Measurements from ENCODE around the gene TCF4. TPM values are rescaled to one million over a fixed set of nuclear protein-coding genes. Genes with fewer than 3 reads are reported as not detected.

TCF4 gene
- total RNA-seq, 1 donor from 2014 or later, result 77.3 TPM

DNA sequence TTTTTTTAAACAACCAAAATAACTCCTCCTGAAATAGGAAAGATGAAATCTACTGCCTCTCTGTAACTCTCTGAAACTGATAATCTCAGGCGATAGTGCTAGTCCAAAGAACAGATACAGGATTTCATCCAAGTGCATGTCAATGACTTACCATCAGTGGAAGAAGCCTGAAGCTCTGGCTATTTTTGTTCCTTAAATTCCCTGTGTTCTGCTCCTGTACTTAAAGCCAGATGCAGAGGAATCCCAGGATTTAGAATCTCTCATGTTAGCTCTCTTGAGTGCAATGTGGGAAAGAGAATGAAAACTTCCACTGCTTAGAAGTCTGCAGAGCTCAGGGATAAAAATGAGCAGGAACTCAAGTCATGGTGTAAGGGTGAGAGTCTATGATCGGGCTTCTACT, 291.9 kb downstream of the TCF4 start:
- Mint-ChIP-seq H3K4me1 (ENCODE audit: unreplicated experiment) (peaks cover 23% of the 10 kb centered on the region), H3K9me3 (ENCODE audit: unreplicated experiment) (no peaks in the 10 kb centered on the region), H3K27me3 (ENCODE audit: unreplicated experiment) (no peaks in the 10 kb centered on the region), H3K4me3 (ENCODE audit: unreplicated experiment) (no peak overlapping the region), H3K36me3 (ENCODE audit: unreplicated experiment) (peaks cover 4% of the 10 kb centered on the region), H3K27ac (ENCODE audit: unreplicated experiment) (no peak overlapping the region)
- TF ChIP-seq, protein P1, sequence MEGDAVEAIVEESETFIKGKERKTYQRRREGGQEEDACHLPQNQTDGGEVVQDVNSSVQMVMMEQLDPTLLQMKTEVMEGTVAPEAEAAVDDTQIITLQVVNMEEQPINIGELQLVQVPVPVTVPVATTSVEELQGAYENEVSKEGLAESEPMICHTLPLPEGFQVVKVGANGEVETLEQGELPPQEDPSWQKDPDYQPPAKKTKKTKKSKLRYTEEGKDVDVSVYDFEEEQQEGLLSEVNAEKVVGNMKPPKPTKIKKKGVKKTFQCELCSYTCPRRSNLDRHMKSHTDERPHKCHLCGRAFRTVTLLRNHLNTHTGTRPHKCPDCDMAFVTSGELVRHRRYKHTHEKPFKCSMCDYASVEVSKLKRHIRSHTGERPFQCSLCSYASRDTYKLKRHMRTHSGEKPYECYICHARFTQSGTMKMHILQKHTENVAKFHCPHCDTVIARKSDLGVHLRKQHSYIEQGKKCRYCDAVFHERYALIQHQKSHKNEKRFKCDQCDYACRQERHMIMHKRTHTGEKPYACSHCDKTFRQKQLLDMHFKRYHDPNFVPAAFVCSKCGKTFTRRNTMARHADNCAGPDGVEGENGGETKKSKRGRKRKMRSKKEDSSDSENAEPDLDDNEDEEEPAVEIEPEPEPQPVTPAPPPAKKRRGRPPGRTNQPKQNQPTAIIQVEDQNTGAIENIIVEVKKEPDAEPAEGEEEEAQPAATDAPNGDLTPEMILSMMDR (IDR thresholded peaks at IDR 0.05), result no peak
- no peak for DNase-seq (ENCODE audit: extremely low spot score, unreplicated experiment)

GRCh38 chr18:55290898-55291297, 297.1 kb downstream of the TCF4 start:
- Mint-ChIP-seq H3K27ac (ENCODE audit: unreplicated experiment) (no peak overlapping the region), H3K4me3 (ENCODE audit: unreplicated experiment) (no peak overlapping the region), H3K36me3 (ENCODE audit: unreplicated experiment) (peaks cover 4% of the 10 kb centered on the region), H3K4me1 (ENCODE audit: unreplicated experiment) (peaks cover 36% of the 10 kb centered on the region), H3K27me3 (ENCODE audit: unreplicated experiment) (no peaks in the 10 kb centered on the region), H3K9me3 (ENCODE audit: unreplicated experiment) (no peaks in the 10 kb centered on the region)
- TF ChIP-seq, protein P1 (IDR thresholded peaks at IDR 0.05), result no peak
- DNase-seq (ENCODE audit: extremely low spot score, unreplicated experiment), result no peak

DNA sequence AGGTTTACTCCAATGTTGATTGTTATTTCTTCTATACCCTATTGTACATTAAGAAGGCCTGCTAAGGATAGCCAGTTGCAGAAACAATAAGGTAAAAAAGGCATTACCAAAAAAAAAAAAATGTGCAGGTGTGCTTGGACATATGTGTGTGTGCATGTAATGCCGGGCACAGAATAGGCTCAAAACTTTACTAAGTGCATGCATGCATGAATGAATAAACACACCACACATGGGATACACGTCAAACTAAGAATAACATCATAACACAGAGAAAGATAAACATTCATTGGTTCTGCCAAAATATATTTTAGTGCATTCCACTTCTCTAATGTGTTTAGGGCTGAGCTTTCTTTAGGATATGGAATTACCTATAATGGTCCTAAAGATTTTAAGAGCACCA, 298.2 kb downstream of the TCF4 start:
- TF ChIP-seq, protein P1 (IDR thresholded peaks at IDR 0.05), result no peak
- no peak for DNase-seq (ENCODE audit: extremely low spot score, unreplicated experiment)
- Mint-ChIP-seq H3K27me3 (ENCODE audit: unreplicated experiment) (no peaks in the 10 kb centered on the region), H3K9me3 (ENCODE audit: unreplicated experiment) (no peaks in the 10 kb centered on the region), H3K4me1 (ENCODE audit: unreplicated experiment) (peaks cover 36% of the 10 kb centered on the region), H3K36me3 (ENCODE audit: unreplicated experiment) (no peaks in the 10 kb centered on the region), H3K27ac (ENCODE audit: unreplicated experiment) (no peak overlapping the region), H3K4me3 (ENCODE audit: unreplicated experiment) (no peak overlapping the region)

GRCh38 chr18:55289048-55289447, 298.9 kb downstream of the TCF4 start:
- H3K9me3 Mint-ChIP-seq (ENCODE audit: unreplicated experiment), result no peaks in the 10 kb centered on the region

GRCh38 chr18:55287935-55288868, 299.8 kb downstream of the TCF4 start:
- TF ChIP-seq, protein P1 (IDR thresholded peaks at IDR 0.05), result no peak
- no peak overlapping the region for H3K4me3 Mint-ChIP-seq (ENCODE audit: unreplicated experiment)

More at GRCh38 chr18:55289048-55289447, 298.9 kb downstream of the TCF4 start:
- peaks cover 36% of the 10 kb centered on the region for H3K4me1 Mint-ChIP-seq (ENCODE audit: unreplicated experiment)
- no peaks in the 10 kb centered on the region for H3K36me3 Mint-ChIP-seq (ENCODE audit: unreplicated experiment)
- H3K27me3 Mint-ChIP-seq (ENCODE audit: unreplicated experiment), result no peaks in the 10 kb centered on the region
- DNase-seq (ENCODE audit: extremely low spot score, unreplicated experiment), result no peak
- TF ChIP-seq, protein P1 (IDR thresholded peaks at IDR 0.05), result no peak
- H3K27ac Mint-ChIP-seq (ENCODE audit: unreplicated experiment), result no peak overlapping the region
- H3K4me3 Mint-ChIP-seq (ENCODE audit: unreplicated experiment), result no peak overlapping the region

More at GRCh38 chr18:55287935-55288868, 299.8 kb downstream of the TCF4 start:
- Mint-ChIP-seq H3K4me1 (ENCODE audit: unreplicated experiment) (peaks cover 36% of the 10 kb centered on the region), H3K9me3 (ENCODE audit: unreplicated experiment) (no peaks in the 10 kb centered on the region), H3K27me3 (ENCODE audit: unreplicated experiment) (no peaks in the 10 kb centered on the region), H3K36me3 (ENCODE audit: unreplicated experiment) (no peaks in the 10 kb centered on the region), H3K27ac (ENCODE audit: unreplicated experiment) (no peak overlapping the region)
- DNase-seq (ENCODE audit: extremely low spot score, unreplicated experiment), result no peak

Data from osteocyte (in vitro differentiated cells).